IPS-NIHi7 (cell line): Measurements from ENCODE around the gene ETV7.

Experiments used
- DNase-seq: peaks from one replicate; pipeline ENCODE4 v3.0.0; 2012; ENCODE audit warnings: mixed read lengths; ENCODE audit errors: extremely low spot score

The ETV7 gene

GRCh38 chr6:36384095-36384494 lies 3.4 kb downstream of the ETV7 start:
- no peak for DNase-seq

GRCh38 chr6:36383606-36384005 lies 3.9 kb downstream of the ETV7 start:
- DNase-seq: no peak

- DNase-seq: no peak
Measured at GRCh38 chr6:36382976-36383375, 4.5 kb downstream of the ETV7 start.

GRCh38 chr6:36381502-36382389 lies 5.7 kb downstream of the ETV7 start:
- no peak for DNase-seq

DNA sequence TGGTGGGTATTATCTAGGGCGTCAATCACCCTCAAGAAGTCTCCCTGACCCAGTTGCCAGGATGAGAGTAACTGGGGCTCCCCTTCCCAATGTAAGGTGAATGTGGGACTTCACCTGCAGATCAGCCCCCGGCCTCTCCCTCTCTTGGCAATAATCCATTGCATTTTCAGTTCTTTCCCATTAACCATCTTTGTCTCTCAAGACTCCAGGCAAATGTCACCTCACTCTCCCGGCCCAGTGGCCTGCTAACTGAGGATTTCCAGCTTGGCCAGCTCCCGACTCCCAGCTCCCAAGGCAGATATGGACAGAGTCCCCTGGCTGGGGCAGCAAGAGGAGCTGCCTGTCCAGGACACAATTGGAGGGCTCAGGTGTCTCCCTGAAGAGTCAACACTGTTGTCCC lies 7.3 kb downstream of the ETV7 start:
- DNase-seq: no peak

DNA sequence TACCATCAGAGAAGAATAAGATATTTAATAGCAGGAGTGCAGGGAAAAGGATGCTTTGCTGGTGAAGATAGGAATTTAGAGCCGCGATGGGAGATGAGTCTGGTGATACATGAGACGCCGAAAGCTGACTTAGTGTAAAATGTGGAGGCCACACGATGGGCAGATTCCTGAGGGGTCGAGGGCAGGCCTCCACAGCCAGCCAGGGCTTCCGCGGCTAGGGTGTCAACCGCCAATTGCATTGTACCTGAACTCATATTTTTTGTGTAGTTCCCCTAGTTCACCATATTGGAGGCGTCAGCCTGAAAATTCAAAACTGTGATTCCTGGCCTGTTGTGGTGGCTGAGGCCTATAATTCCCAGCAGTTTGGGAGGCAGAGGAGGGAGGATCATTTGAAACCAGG lies 8.5 kb downstream of the ETV7 start:
- no peak for DNase-seq

GRCh38 chr6:36378243-36378920 lies 9.1 kb downstream of the ETV7 start:
- DNase-seq: no peak

GRCh38 chr6:36377594-36377993 lies 9.9 kb downstream of the ETV7 start:
- DNase-seq: no peak

DNA sequence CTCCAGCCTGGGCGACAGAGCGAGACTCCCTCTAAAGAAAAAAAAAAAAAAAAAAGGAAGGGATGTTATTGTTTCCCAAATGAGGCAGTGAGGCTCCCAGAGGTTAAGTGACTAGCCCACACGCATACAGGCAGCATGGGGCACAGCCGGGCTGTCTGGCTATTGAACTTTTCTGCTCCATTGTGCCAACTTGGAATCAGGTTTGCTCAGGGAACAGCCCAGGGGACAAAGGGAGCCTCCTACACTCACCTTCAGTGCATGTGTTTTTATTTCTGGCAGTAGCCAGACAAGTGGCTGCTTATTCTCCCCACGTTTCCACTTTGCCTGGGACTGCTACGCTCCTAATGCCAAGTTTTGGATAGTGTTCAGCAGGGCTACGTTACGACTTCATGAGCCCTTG lies 10.7 kb downstream of the ETV7 start:
- no peak for DNase-seq

GRCh38 chr6:36376183-36376582 lies 11.3 kb downstream of the ETV7 start:
- no peak for DNase-seq

- no peak for DNase-seq
Measured at GRCh38 chr6:36375644-36376155, 11.8 kb downstream of the ETV7 start.

DNA sequence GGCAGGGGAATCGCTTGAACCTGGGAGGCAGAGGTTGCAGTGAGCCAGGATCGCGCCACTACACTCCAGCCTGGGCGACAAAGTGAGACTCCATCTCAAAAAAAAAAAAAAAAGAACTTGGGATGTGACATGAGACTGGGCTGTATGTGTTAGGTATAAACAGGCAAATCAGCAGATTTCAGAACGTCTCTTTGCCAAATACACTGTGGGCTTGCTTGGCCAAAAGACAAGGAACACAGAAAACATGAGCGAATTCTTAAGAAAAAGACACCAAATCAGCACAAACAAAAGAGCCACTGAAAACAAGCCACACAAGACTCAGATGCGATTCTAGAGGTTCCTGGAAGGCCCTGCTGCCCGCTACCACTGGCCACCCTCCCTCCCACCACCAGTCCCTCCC lies 12.5 kb downstream of the ETV7 start:
- DNase-seq: no peak

DNA sequence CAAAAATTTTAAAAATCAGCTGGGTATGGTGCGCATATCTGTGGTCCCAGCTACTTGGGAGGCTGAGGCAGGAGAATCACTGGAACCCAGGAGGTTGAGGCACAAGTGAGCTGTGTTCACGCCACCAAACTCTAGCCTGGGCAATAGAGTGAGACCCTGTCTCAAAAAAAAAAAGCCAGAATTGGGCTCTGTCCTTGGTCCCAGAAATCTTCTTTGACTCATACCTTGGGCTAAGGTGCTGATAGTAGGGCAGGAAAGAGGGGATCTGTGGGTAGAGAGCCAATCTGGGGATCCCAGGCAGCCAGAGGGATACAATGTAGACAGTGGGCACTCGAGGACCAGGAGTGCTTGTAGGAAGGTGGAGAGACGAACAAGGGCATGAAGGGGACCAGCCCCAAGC lies 13.3 kb downstream of the ETV7 start:
- no peak for DNase-seq

GRCh38 chr6:36373368-36374019 lies 14.0 kb downstream of the ETV7 start:
- DNase-seq: no peak

- no peak for DNase-seq
Measured at GRCh38 chr6:36372088-36372487, 15.4 kb downstream of the ETV7 start.

- no peak for DNase-seq
Measured at GRCh38 chr6:36371211-36371610, 16.3 kb downstream of the ETV7 start.

GRCh38 chr6:36370638-36371037 lies 16.8 kb downstream of the ETV7 start:
- DNase-seq: no peak

DNA sequence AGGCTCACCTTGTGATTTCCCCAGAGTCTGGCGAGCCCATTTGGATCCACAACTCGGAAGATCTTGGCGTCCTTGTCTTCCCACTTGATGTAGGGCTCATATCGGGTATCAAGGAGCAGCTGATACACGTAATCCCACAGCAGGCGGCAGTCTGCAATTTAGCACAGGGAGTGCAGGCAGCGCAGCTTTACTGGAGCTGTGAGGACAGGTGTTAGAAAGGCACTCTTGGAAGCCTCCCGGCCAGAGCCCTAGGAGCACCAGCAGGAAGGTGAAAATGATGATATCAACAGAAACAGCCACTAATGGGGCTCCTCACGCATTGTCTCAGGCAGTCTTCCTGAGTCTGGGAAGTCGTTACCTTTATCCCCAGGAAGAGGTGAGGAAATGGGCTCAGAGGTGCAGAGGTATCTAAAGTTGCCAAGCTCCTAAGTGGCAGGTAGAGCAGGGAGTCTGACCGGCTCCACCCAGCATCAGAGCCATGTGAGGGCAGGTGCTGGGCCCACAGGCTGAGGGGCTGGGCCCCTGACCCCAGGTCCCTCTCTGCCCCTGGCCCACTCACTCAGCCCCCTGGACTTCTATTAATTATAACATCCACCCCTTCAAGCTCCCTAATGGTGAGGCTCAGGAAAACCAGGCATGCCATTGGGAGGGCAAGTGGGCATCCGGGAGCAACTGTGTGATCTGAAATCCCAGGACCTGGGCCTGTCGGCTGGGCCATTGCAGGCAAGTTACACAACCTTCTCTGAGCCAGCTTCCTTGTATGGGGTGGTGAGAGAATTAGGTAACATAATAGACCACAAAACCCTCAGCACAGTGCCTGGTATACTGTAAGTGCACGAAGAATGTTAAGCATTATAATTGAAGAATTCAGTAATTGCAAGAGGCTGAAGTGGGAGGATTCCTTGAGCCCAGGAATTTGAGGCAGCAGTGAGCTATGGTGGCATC lies 18.3 kb downstream of the ETV7 start:
- DNase-seq: no peak

DNA sequence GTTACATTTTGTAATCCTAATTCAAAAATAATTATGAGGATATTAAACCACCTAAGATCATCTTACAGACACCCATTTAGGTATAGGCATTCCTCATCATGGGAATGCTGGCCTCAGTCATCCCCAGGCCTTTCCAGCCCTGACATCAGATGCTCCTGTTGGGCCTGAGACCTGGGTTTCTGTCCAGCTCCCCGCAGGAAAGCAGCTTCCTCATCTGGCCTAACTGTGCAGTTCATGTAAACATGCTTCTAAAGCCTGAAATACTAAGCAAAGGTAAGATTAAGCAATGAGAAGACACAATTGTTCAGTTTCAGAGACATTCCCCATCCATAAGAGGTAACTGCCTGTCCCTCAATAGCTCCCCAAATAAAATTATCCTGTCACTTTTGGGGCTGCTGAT lies 19.0 kb downstream of the ETV7 start:
- no peak for DNase-seq

DNA sequence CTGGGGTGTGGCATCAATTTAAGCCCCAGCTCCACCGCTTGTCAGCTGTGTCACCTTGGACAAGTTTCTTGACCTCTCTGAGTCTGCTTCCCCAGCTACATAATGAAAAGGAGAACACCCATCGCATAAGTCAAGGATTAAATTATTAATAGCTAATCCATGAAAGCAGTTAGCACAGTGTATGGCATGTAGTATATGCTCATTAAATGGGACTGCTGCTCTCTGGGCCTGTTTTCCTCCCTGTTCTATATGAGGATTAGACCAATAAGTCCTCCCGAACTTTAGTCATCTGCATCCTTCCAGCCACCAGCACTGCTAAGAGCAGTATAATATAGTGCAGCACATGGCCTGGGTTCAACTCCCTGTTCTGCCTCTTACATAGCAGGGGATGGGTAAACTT lies 19.7 kb downstream of the ETV7 start:
- DNase-seq: no peak

DNA sequence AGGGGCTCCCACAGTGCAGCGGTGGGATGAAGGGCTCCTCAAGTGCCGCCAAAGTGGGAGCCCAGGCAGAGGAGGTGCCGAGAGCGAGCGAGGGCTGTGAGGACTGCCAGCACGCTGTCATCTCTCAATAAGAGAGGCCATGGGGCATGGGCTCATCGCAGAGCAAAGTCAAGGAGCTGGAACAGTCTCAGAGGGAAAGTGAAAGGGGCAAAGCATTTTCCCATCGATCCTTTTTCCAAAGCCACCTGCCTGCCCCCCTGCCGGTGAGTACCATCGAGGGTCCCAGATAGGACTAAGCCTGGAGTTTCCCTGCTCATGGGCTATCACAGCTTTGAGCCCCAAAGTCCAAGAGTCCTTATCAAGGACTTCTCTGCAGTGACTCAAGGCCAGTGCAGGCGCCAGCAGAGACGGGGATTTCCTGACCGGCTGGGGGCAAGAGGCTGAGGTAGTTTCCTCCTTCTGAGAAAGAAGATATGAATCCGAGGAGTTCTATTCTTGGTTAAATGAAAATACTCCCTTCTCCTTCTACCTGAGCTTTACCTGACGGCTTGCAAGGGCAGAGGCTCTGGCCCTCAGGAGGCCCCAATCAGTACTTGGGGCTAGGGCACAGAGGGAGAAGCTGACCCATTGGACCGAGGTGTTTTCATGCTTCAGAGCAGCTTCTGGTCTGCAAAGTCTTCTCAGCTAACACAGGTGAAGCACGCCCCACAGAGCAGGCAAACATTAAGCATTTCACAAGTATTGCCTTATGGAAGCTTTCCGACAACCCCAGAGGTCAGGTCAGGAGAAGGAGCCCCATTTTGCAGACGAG lies 22.6 kb downstream of the ETV7 start:
- DNase-seq: no peak
